Progenitor cell of endocrine pancreas (in vitro differentiated cells): ENCODE data around the gene COL15A1. TPM values are rescaled to one million over a fixed set of nuclear protein-coding genes. Genes with fewer than 3 reads are reported as not detected.

Experiments used
- DNase-seq: peaks from one replicate; pipeline ENCODE4 v3.0.0; 2021; ENCODE audit warnings: low spot score; ENCODE audit not compliant: unreplicated experiment
- H3K27ac Mint-ChIP-seq: 2 replicates; pipeline ENCODE4 v1.8.0; 2021; ENCODE audit warnings: mild to moderate bottlenecking, moderate library complexity, mixed read lengths
- H3K27me3 Mint-ChIP-seq: 2 replicates; pipeline ENCODE4 v1.8.0; 2021; ENCODE audit warnings: mixed read lengths
- H3K36me3 Mint-ChIP-seq: 2 replicates; pipeline ENCODE4 v1.8.0; 2022; ENCODE audit warnings: mixed read lengths; ENCODE audit not compliant: insufficient read depth
- H3K4me1 Mint-ChIP-seq: 2 replicates; pipeline ENCODE4 v1.8.0; 2021; ENCODE audit warnings: low read depth, mixed read lengths
- H3K4me3 Mint-ChIP-seq: 2 replicates; pipeline ENCODE4 v1.8.0; 2021; ENCODE audit warnings: low read depth, mild to moderate bottlenecking, moderate library complexity, mixed read lengths
- H3K9me3 Mint-ChIP-seq: 2 replicates; pipeline ENCODE4 v1.8.0; 2021; ENCODE audit warnings: low read depth, mixed read lengths
- CTCF ChIP-seq: fragments of 200-600 bp; sonication (generic); IDR thresholded peaks from one replicate; pipeline ENCODE4 v1.5.0; 2021; ENCODE audit warnings: antibody characterized with exemption, mild to moderate bottlenecking; ENCODE audit not compliant: unreplicated experiment
- total RNA-seq: library from RNA; stranded (reverse); gene quantifications from 2 replicates; pipeline ENCODE4 v1.2.1, GENCODE V29; 2021

COL15A1 gene
- total RNA-seq, 1 donor from 2014 or later: not detected

- Mint-ChIP-seq H3K27ac (no peak overlapping the region), H3K4me1 (peaks cover 20% of the 10 kb centered on the region), H3K4me3 (no peak overlapping the region), H3K27me3 (no peaks in the 10 kb centered on the region), H3K36me3 (no peaks in the 10 kb centered on the region), H3K9me3 (no peaks in the 10 kb centered on the region)
- no peak for DNase-seq
- no peak for TF ChIP-seq CTCF
Measured at GRCh38 chr9:99050924-99051323, 107.2 kb downstream of the COL15A1 start.

GRCh38 chr9:99051406-99051805 is 107.7 kb downstream of the COL15A1 start:
- TF ChIP-seq CTCF: no peak
- Mint-ChIP-seq H3K4me3 (no peak overlapping the region), H3K36me3 (no peaks in the 10 kb centered on the region), H3K27me3 (no peaks in the 10 kb centered on the region), H3K4me1 (peaks cover 20% of the 10 kb centered on the region), H3K27ac (peak overlapping the region; percentile 56), H3K9me3 (no peaks in the 10 kb centered on the region)
- DNase-seq: no peak

GRCh38 chr9:99051851-99052250 is 108.1 kb downstream of the COL15A1 start:
- Mint-ChIP-seq H3K4me1 (peaks cover 20% of the 10 kb centered on the region), H3K4me3 (no peak overlapping the region), H3K9me3 (no peaks in the 10 kb centered on the region), H3K36me3 (no peaks in the 10 kb centered on the region), H3K27ac (no peak overlapping the region), H3K27me3 (no peaks in the 10 kb centered on the region)
- DNase-seq: no peak
- no peak for TF ChIP-seq CTCF

GRCh38 chr9:99052815-99053715 is 109.4 kb downstream of the COL15A1 start:
- H3K4me1 Mint-ChIP-seq: peaks cover 15% of the 10 kb centered on the region
- no peak for TF ChIP-seq CTCF
- H3K36me3 Mint-ChIP-seq: no peaks in the 10 kb centered on the region
- no peaks in the 10 kb centered on the region for H3K9me3 Mint-ChIP-seq
- H3K4me3 Mint-ChIP-seq: no peak overlapping the region
- DNase-seq: no peak
- peaks cover under 1% of the 10 kb centered on the region for H3K27me3 Mint-ChIP-seq
- H3K27ac Mint-ChIP-seq: peak overlapping the region; percentile 14

GRCh38 chr9:99054581-99054980 is 110.9 kb downstream of the COL15A1 start:
- TF ChIP-seq CTCF: no peak
- Mint-ChIP-seq H3K9me3 (no peaks in the 10 kb centered on the region), H3K36me3 (no peaks in the 10 kb centered on the region), H3K4me1 (peaks cover 10% of the 10 kb centered on the region), H3K27me3 (peaks cover 4% of the 10 kb centered on the region), H3K4me3 (no peak overlapping the region), H3K27ac (no peak overlapping the region)
- no peak for DNase-seq
